Tibial artery (tissue), 4 donors: Measurements from ENCODE around the gene SLC5A11.

Source experiments
- DNase-seq, 2 donors: peaks; one replicate each; pipeline ENCODE4 v3.0.0-alpha.2; 2019
- H3K27ac ChIP-seq, 2 donors: fragments of 200-600 bp; sonication (generic) in 1 of 2; 1 replicate in 1 of 2; 2 replicates in 1 of 2; pipeline ENCODE4 v1.5.1; 2018 to 2019; ENCODE audit warnings: mild to moderate bottlenecking in 1 of 2
- H3K27me3 ChIP-seq, 2 donors: fragments of 200-600 bp; sonication (generic) in 1 of 2; one replicate each; pipeline versions ENCODE4 v1.5.1 to v1.6.0; 2016 to 2019
- H3K36me3 ChIP-seq, 3 donors: fragments of 200-600 bp; sonication (generic) in 2 of 3; one replicate each; pipeline ENCODE4 v1.5.1; 2016 to 2019; ENCODE audit warnings: mild to moderate bottlenecking in 2 of 3
- H3K4me1 ChIP-seq, 4 donors: fragments of 200-600 bp; sonication (generic) in 2 of 4; 1 replicate in 3 of 4; 2 replicates in 1 of 4; pipeline ENCODE4 v1.5.1; 2016 to 2019
- H3K4me3 ChIP-seq, 2 donors: fragments of 200-600 bp; sonication (generic) in 1 of 2; 1 replicate in 1 of 2; 2 replicates in 1 of 2; pipeline ENCODE4 v1.5.1; 2018 to 2019; ENCODE audit warnings: mild to moderate bottlenecking in 2 of 2
- H3K9me3 ChIP-seq, 3 donors: fragments of 200-600 bp; sonication (generic) in 1 of 3; one replicate each; pipeline ENCODE4 v1.5.1; 2016 to 2019
- CTCF ChIP-seq, 2 experiments: fragments of 200-600 bp in 1 of 2; fragments of 450-650 bp in 1 of 2; IDR thresholded peaks; one replicate each; pipeline ENCODE4 v1.5.1; 2017 to 2019; ENCODE audit warnings: antibody characterized with exemption in 2 of 2, mild to moderate bottlenecking in 1 of 2, moderate library complexity in 1 of 2
- intact Hi-C: fragments of 100-400 bp; cut with DNase I; formaldehyde crosslinking; loops from one replicate; pipeline ENCODE4 v1.15.0; 2023; ENCODE audit warnings: low total_unique reads

The SLC5A11 gene

DNA sequence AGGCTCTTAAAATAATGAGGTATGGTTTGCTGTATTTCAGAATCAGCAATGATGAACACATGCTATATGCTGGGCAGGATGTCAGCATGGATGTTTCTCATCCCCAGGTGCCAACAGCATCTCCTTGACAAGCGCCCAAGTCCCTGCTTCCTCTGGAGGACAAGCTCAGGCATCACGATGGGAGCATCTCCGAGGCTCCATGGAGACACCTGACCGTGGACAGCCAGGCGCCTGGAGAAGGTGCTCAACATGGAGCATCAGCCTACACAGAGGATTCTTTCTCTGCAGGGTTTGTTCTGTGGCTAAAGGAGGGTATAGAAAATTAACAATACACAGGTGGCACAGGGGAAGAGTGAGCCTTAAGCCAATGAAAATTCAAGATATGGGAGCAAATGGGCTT, 72.1 kb downstream of the SLC5A11 start:
- Histone ChIP-seq H3K4me3 (no peak overlapping the region), H3K9me3 (no peaks in the 10 kb centered on the region), H3K4me1 (no peaks in the 10 kb centered on the region), H3K36me3 (peaks cover 49 to 61% (median 60%) of the 10 kb centered on the region in 3 donors), H3K27ac (no peak overlapping the region), H3K27me3 (no peaks in the 10 kb centered on the region)
- no peak for DNase-seq
- no peak for TF ChIP-seq CTCF (IDR thresholded peaks at IDR 0.05)
- intact Hi-C loops: loop anchor here (10.0 kb wide), 1 partner anchor 177 kb away; no protein-coding TSS in a partner anchor

- DNase-seq: no peak
- H3K27ac ChIP-seq: no peak overlapping the region
- intact Hi-C loops: loop anchor here (10.0 kb wide), 1 partner anchor 176 kb away; no protein-coding TSS in a partner anchor
- no peak for TF ChIP-seq CTCF (IDR thresholded peaks at IDR 0.05)
- H3K27me3 ChIP-seq: no peaks in the 10 kb centered on the region
- H3K4me1 ChIP-seq: no peaks in the 10 kb centered on the region
- no peak overlapping the region for H3K4me3 ChIP-seq
- H3K9me3 ChIP-seq: no peaks in the 10 kb centered on the region
- H3K36me3 ChIP-seq: peaks cover 55 to 69% (median 67%) of the 10 kb centered on the region in 3 donors
These were observed 72.9 kb downstream of the SLC5A11 start for GRCh38 chr16:24918641-24919040.

DNA sequence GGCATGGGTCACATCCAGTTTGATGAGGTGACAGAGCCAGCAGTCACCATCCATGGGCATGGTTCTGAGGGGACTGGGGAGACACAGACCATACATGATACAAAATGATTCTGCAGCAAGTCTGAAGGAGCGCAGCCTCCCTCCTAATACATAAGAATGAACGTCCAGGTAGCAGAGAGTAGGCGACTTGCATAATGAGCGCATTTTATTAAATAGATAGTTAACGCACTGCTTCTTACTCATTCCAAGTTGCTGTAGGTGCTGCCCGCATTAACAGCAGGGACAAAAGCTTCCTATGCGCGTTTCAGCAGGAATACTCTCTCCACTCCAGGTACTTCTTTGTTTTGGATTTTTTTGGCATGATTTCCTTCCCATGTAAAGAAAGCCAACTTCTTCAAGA, 73.8 kb downstream of the SLC5A11 start:
- Histone ChIP-seq H3K36me3 (peaks cover 62 to 78% (median 73%) of the 10 kb centered on the region in 3 donors), H3K4me1 (no peaks in the 10 kb centered on the region), H3K4me3 (no peak overlapping the region), H3K9me3 (no peaks in the 10 kb centered on the region), H3K27me3 (no peaks in the 10 kb centered on the region), H3K27ac (no peak overlapping the region)
- intact Hi-C loops: loop anchor here (10.0 kb wide), 1 partner anchor 175 kb away; no protein-coding TSS in a partner anchor
- TF ChIP-seq CTCF (IDR thresholded peaks at IDR 0.05): no peak
- no peak for DNase-seq

DNA sequence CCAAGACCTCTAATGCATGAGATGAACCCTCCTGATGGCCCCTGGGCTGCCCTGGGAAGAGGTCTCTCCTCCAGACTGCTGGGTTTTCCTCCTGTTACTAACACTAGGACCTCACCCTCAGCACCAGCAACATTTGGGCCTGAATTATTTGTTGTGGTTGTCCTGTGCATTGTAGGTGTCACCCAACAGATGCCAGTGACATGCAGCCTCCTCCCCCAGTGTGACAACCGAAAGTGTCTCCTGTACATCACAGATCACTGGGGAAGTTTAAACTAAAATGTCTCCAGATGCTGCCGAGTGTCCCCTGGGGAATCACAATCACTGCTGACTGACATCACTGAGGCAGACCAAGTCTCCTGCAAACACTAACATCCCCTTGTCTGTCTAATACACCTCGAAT, 74.8 kb downstream of the SLC5A11 start:
- intact Hi-C loops: no loop called here
- H3K9me3 ChIP-seq: no peaks in the 10 kb centered on the region
- no peak overlapping the region for H3K27ac ChIP-seq
- no peak overlapping the region for H3K4me3 ChIP-seq
- no peaks in the 10 kb centered on the region for H3K27me3 ChIP-seq
- peaks cover 72 to 88% (median 83%) of the 10 kb centered on the region in 3 donors for H3K36me3 ChIP-seq
- DNase-seq: no peak
- H3K4me1 ChIP-seq: no peaks in the 10 kb centered on the region
- TF ChIP-seq CTCF (IDR thresholded peaks at IDR 0.05): no peak

DNA sequence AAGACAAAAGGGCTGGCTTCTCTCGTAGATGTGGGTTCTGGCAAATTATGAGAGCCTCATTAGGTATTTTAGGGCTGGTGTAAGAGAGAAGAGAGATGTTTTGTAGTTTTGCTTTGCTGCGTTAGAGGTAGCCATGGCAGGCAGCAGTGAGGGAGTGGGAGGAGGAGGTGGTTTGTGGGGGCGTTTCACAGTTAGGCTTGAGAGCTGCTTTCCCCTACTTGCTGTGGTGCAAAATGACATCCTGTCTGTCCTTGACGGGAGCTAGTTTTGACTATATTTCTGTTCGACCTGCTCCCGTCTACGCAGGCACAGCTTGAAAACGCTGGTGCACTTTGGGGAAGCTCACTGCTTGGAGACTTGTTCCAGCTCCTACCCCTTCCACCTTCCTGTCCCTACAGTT, 75.5 kb downstream of the SLC5A11 start:
- H3K4me3 ChIP-seq: no peak overlapping the region
- DNase-seq: no peak
- no peak for TF ChIP-seq CTCF (IDR thresholded peaks at IDR 0.05)
- no peaks in the 10 kb centered on the region for H3K4me1 ChIP-seq
- intact Hi-C loops: no loop called here
- H3K9me3 ChIP-seq: no peaks in the 10 kb centered on the region
- H3K27ac ChIP-seq: no peak overlapping the region
- H3K36me3 ChIP-seq: peaks cover 75 to 95% (median 88%) of the 10 kb centered on the region in 3 donors
- no peaks in the 10 kb centered on the region for H3K27me3 ChIP-seq

- intact Hi-C loops: no loop called here
- H3K36me3 ChIP-seq: peaks cover 54 to 98% (median 93%) of the 10 kb centered on the region in 3 donors
These were observed 79.4 kb downstream of the SLC5A11 start for GRCh38 chr16:24925163-24925562.

More at GRCh38 chr16:24925163-24925562, 79.4 kb downstream of the SLC5A11 start:
- no peak overlapping the region for H3K27ac ChIP-seq
- H3K9me3 ChIP-seq: no peaks in the 10 kb centered on the region
- no peak overlapping the region for H3K4me3 ChIP-seq
- H3K4me1 ChIP-seq: no peaks in the 10 kb centered on the region
- DNase-seq: no peak
- no peak for TF ChIP-seq CTCF (IDR thresholded peaks at IDR 0.05)
- H3K27me3 ChIP-seq: no peaks in the 10 kb centered on the region
